HG03521 (cell line): ENCODE measurements around the gene TOR1AIP2.
A peak's percentile ranks its signal among the peaks of the same experiment; 100 is the strongest.

ENCODE experiments used
- ATAC-seq: cut with Tn5 transposase; IDR thresholded peaks from one replicate; pipeline ENCODE4 v1.9.1; 2021; ENCODE audit warnings: mild to moderate bottlenecking, moderate library complexity; ENCODE audit not compliant: unreplicated experiment

TOR1AIP2 gene

GRCh38 chr1:179877586-179878265, at the start of gene TOR1AIP2:
Gene TOR1AIP2, minus strand, starts transcription at chr1:179877803. Its CDS starts 25,138 bp downstream, at chr1:179852665.
- ATAC-seq = peak; percentile 61

- no peak for ATAC-seq
Observed at GRCh38 chr1:179926850-179927205, 49.2 kb upstream of the TOR1AIP2 start.

GRCh38 chr1:179925922-179926849, 48.6 kb upstream of the TOR1AIP2 start:
- ATAC-seq = no peak

- ATAC-seq = no peak
Observed at GRCh38 chr1:179925302-179925701, 47.7 kb upstream of the TOR1AIP2 start.

- no peak for ATAC-seq
Observed at GRCh38 chr1:179924268-179924667, 46.7 kb upstream of the TOR1AIP2 start.

- ATAC-seq = no peak
Observed at GRCh38 chr1:179923029-179923428, 45.4 kb upstream of the TOR1AIP2 start.

DNA sequence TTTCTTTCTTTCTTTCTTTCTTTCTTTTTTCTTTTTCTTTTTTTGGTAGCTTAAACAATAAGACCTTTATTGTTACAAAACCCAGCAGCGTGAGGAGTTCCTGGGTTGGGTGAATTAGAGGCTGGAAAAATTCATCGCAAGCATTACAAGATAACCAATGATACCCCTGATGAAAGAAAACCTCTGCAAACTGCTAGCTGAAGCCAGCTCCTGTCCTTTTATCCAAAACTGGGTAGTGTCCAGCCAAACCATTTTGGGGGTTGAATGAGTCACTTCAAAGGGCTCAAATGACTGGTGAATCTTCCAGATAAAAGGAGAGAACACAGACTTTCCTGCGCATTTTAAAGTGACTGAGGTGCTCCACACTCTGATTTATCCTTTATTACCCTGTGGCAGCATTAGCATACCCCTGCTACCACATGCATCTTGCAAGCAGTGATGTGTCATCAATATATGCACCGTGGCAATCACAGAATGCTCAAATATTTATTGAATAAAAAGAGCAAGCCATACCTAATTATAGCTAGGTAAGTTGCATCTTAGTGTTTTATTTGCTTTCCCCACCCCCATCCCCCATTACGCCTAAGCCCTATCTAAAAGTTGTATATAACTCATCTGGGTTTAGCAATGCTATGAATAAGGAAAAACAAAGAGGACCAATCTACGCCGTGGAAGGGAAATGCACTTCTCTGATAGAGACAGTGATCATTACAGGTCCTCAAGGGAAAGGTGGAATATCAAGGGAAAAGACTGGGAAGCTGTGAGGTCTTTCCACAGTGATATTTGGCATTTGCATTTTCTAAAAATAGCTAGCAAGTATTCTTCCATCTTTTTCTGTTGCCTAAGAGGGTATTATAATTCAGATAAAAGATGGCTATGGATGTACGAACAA, 44.6 kb upstream of the TOR1AIP2 start:
- ATAC-seq = no peak

- ATAC-seq = no peak
Observed at GRCh38 chr1:179921472-179921871, 43.9 kb upstream of the TOR1AIP2 start.

- ATAC-seq = no peak
Observed at GRCh38 chr1:179917601-179918429, 40.2 kb upstream of the TOR1AIP2 start.

GRCh38 chr1:179911812-179912211, 34.2 kb upstream of the TOR1AIP2 start:
- no peak for ATAC-seq

DNA sequence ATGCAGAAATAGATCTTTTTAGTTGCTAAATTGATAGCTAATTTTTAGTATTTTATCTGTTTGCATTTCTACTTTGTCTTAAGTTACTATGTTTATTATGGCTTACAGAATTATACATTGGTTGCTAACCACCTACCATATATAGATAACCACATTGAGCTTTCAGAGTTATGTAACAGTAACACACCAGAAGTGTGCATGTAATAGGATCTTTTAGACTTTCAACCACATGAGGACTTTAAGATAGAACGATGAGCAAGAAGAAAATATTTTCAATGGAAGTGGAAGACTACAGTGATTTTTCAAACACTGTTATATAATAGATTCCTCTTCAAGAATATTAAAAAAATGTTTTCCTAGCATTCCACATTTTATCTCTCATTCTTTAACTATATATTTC, 33.3 kb upstream of the TOR1AIP2 start:
- no peak for ATAC-seq

DNA sequence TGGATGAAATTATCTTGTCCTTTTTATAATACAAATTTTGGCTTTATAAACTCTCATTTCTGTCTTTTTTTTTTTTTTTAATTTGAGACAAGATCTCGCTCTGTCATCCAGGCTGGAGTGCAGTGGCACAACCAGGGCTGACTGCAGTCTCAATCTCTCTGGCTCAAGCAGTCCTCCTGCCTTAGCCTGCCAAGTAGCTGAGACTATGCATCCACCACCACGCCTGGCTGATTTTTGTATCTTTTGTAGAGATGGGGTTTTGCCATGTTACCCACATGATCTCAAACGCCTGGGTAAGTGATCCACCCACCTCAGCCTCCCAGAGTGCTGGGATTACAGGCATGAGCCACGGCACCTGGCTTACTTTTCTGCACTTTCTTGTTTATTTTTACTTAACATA, 12.0 kb upstream of the TOR1AIP2 start:
- ATAC-seq = no peak

DNA sequence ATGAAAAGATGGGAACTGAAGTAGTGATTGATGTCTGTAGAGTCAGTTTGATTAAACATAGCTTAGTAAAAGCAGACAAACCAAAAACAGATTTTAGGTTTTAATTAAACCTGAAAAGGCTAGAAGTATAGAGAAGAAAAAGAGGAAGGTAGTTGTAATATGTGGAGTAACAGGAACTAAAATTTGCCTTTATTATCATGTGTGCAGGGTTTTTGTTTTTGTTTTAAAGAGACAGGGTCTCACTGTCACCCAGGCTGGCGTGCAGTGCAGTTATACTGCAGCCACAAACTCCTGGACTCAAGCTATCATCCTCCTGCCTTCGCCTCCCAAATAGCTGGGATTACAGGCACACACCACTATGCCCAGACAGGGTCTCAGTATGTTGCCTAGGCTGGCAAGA, 10.5 kb upstream of the TOR1AIP2 start:
- ATAC-seq = no peak

- ATAC-seq = peak; percentile 19
Observed at GRCh38 chr1:179883745-179884138, 6.1 kb upstream of the TOR1AIP2 start.

DNA sequence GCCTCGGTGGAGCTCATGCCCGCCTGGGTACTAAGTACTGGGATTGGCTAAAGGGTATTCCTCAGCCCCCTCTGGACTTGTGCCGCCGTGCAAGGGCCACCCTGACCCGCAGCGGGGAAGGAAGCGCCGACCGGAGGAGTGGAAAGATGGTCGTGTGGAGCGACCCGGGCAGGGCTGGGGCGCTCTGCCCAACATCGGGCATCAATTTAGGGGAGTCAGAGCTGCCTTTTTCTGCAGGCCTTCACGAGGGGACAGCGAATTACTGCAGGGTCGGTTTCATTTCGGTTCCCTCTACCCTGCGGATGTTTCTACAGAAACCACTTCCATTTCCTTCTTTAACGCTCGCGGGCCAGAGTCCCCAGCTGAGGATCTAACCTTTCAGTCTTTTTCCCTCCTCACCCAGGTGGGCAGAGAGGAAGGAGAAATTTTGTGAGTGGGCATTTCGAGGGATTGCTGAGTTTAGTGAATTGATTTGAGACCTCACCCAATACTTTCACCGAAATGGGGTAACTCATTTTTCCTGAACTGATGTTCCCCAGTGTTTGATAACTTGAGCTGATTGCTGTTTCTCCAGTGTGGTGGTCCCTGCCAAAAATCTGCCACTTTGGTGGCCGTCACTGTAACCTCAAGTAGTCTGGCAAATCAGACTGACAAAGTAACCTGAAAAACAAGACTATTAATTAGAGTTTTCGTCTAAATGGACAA, 5.6 kb upstream of the TOR1AIP2 start:
- ATAC-seq = peak; percentile 3

DNA sequence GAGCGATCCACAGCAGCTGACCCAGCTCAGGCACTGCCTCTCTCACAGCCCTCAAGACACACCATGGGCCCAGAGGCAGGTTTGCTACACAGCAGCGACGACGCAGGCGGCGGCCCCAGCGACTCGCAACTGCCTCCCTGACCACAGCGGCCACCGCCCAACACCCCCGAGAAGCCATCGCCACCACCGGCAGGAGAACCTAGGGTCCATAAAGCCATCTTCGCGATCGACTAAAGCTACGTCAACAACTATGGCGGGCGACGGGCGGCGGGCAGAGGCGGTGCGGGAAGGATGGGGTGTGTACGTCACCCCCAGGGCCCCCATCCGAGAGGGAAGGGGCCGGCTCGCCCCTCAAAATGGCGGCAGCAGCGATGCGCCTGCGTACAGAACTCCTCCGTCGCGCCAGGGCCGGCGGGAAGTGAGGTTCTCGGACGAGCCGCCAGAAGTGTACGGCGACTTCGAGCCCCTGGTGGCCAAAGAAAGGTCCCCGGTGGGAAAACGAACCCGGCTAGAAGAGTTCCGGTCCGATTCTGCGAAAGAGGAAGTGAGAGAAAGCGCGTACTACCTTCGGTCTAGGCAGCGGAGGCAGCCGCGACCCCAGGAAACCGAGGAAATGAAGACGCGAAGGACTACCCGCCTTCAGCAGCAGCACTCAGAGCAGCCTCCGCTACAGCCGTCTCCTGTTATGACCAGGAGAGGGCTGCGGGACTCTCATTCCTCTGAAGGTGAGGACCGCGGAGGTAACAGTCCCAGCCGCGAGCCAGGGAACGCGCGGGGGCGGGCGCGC, 4.8 kb upstream of the TOR1AIP2 start, which contains the start of gene TOR1AIP1:
Gene TOR1AIP1 (plus strand): TSS at position 33 of the 787 bp plus-strand sequence. CDS start 218 bp downstream, at position 251.
- ATAC-seq = peak; percentile 70

- no peak for ATAC-seq
Observed at GRCh38 chr1:179881642-179882252, 4.1 kb upstream of the TOR1AIP2 start.

DNA sequence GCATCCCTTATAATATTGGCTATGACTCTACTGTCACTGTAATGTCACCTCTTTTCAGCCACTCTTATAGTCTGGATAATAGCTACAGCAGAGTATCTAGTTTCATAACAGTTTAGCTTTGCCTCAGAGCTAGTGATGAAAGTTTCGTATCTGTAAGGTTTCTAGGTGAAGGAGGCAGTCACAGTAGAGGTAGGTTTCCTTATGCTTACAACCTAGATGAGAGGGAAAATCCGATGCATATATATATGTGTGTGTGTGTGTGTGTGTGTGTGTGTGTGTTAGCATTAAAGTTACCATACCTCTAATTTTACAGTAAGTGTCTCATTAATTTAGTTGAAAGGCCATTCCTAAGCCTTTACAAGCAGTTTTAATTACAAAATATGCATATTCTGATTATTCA, 2.2 kb upstream of the TOR1AIP2 start:
- ATAC-seq = no peak
